Measurements from ENCODE around the gene ZDHHC23.

Gene ZDHHC23

DNA sequence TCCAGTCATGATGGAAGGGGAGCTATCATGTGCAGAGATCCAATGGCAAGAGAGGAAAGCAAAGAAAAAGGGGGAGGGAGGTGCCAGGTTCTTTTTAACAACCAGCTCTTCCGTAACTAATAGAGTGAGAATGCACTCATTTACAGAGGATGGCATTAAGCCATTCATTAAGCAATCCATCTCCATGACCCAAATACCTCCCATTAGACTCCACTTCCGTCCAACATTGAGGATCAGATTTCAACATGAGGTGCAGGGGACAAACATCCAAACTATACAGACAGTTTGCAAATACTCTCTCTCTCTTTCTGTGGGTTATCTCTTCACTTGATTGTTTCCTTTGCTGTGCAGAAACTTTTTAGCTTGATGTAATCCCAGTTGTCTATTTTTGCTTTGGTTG lies 21.2 kb downstream of the ZDHHC23 start:
- Histone ChIP-seq H3K4me3 (replicated peaks; ENCODE audit: insufficient read depth, low read length) (no peak overlapping the region), H3K27me3 (ENCODE audit: insufficient read depth, poor library complexity, severe bottlenecking) (no peaks in the 10 kb centered on the region), H3K27ac (replicated peaks) (no peak overlapping the region)
- no peak for TF ChIP-seq POLR2AphosphoS5 (IDR thresholded peaks at IDR 0.05; ENCODE audit: low read depth)
- TF ChIP-seq, protein P1, sequence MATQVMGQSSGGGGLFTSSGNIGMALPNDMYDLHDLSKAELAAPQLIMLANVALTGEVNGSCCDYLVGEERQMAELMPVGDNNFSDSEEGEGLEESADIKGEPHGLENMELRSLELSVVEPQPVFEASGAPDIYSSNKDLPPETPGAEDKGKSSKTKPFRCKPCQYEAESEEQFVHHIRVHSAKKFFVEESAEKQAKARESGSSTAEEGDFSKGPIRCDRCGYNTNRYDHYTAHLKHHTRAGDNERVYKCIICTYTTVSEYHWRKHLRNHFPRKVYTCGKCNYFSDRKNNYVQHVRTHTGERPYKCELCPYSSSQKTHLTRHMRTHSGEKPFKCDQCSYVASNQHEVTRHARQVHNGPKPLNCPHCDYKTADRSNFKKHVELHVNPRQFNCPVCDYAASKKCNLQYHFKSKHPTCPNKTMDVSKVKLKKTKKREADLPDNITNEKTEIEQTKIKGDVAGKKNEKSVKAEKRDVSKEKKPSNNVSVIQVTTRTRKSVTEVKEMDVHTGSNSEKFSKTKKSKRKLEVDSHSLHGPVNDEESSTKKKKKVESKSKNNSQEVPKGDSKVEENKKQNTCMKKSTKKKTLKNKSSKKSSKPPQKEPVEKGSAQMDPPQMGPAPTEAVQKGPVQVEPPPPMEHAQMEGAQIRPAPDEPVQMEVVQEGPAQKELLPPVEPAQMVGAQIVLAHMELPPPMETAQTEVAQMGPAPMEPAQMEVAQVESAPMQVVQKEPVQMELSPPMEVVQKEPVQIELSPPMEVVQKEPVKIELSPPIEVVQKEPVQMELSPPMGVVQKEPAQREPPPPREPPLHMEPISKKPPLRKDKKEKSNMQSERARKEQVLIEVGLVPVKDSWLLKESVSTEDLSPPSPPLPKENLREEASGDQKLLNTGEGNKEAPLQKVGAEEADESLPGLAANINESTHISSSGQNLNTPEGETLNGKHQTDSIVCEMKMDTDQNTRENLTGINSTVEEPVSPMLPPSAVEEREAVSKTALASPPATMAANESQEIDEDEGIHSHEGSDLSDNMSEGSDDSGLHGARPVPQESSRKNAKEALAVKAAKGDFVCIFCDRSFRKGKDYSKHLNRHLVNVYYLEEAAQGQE (IDR thresholded peaks at IDR 0.05; ENCODE audit: insufficient replicate concordance, low read depth): no peak
- TF ChIP-seq SPI1 (IDR thresholded peaks at IDR 0.05; ENCODE audit: borderline replicate concordance, low read depth): no peak
- no peak for DNase-seq (ENCODE audit: low read depth in 1 of 2, low spot score in 1 of 2)

DNA sequence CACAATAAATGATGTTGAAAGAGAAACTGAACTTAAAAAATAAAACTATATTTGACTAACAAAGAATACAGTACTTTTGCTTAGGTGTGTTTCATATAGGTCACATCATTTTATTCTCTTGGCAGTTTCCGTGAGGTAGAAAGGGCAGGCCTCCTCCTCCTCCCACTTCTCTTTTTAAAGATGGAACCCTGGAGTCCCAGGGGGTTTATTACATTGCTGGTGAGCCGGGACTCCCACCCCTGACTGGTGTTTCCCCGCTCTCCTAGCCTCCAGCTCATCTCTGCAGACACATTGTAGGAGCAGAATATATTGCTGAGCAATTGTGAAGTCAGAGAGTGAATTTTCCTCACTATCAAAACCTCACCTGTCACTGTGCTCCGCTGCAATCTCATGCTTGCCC lies 30.0 kb downstream of the ZDHHC23 start:
- no peak for DNase-seq (ENCODE audit: low read depth in 1 of 2, low spot score in 1 of 2)

DNA sequence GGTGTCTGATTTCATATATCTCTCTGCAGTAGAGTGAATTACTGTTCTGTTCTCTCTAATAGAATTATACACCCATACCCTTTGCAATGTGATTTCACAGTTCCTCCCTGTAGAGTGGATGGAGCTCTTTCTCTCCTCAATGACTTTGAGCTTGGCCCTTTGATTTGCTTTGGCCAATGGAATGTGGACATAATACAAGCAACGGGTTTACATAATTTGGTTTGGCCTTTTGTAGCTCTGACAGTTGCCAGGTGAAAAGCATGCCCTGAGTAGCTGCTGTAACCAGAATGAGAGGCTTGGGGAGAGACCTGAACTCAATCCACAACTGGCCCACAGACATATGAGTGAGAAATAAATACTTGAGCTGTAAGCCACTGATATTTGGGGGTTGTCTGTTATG lies 32.1 kb downstream of the ZDHHC23 start:
- TF ChIP-seq POLR2AphosphoS5 (IDR thresholded peaks at IDR 0.05; ENCODE audit: low read depth) (no peak), GABPA (IDR thresholded peaks at IDR 0.05; ENCODE audit: low read depth) (no peak), SPI1 (IDR thresholded peaks at IDR 0.05; ENCODE audit: borderline replicate concordance, low read depth) (no peak)
- no peaks in the 10 kb centered on the region for H3K27me3 ChIP-seq (ENCODE audit: insufficient read depth, poor library complexity, severe bottlenecking)
- no peak for DNase-seq (ENCODE audit: low read depth in 1 of 2, low spot score in 1 of 2)
- no peak overlapping the region for H3K4me3 ChIP-seq (replicated peaks; ENCODE audit: insufficient read depth, low read length)
- H3K27ac ChIP-seq (replicated peaks): no peak overlapping the region

More for the DNA sequence above, 30.0 kb downstream of the ZDHHC23 start:
- Histone ChIP-seq H3K27me3 (ENCODE audit: insufficient read depth, poor library complexity, severe bottlenecking) (no peaks in the 10 kb centered on the region), H3K27ac (replicated peaks) (no peak overlapping the region), H3K4me3 (replicated peaks; ENCODE audit: insufficient read depth, low read length) (no peak overlapping the region)
- TF ChIP-seq GABPA (IDR thresholded peaks at IDR 0.05; ENCODE audit: low read depth) (no peak), POLR2AphosphoS5 (IDR thresholded peaks at IDR 0.05; ENCODE audit: low read depth) (no peak), SPI1 (IDR thresholded peaks at IDR 0.05; ENCODE audit: borderline replicate concordance, low read depth) (no peak)
- TF ChIP-seq, protein P1 (IDR thresholded peaks at IDR 0.05; ENCODE audit: insufficient replicate concordance, low read depth): no peak
- TF ChIP-seq, protein P2, sequence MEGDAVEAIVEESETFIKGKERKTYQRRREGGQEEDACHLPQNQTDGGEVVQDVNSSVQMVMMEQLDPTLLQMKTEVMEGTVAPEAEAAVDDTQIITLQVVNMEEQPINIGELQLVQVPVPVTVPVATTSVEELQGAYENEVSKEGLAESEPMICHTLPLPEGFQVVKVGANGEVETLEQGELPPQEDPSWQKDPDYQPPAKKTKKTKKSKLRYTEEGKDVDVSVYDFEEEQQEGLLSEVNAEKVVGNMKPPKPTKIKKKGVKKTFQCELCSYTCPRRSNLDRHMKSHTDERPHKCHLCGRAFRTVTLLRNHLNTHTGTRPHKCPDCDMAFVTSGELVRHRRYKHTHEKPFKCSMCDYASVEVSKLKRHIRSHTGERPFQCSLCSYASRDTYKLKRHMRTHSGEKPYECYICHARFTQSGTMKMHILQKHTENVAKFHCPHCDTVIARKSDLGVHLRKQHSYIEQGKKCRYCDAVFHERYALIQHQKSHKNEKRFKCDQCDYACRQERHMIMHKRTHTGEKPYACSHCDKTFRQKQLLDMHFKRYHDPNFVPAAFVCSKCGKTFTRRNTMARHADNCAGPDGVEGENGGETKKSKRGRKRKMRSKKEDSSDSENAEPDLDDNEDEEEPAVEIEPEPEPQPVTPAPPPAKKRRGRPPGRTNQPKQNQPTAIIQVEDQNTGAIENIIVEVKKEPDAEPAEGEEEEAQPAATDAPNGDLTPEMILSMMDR (IDR thresholded peaks at IDR 0.05; ENCODE audit: insufficient read depth, low read length): no peak

DNA sequence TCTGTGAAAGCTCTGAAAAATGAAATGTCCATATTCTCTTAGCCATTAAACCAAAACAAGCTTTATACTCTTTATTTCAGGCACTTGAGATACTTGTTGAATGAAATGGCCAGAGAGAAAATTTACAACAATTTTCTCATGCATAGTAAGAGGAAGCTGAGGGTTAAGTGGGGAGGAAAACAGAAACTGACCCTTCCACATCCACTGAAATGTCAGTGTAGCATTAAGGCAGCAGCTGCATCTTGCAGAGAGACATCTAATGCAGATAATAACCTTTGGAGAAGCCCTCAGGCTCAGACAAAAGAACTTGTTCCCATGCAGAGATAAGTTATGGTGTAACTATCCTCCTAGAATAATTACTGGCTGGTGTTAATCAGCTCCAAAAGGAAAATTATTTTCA lies 34.0 kb downstream of the ZDHHC23 start:
- no peak for DNase-seq (ENCODE audit: low read depth in 1 of 2, low spot score in 1 of 2)
- H3K4me3 ChIP-seq (replicated peaks; ENCODE audit: insufficient read depth, low read length): no peak overlapping the region
- H3K27me3 ChIP-seq (ENCODE audit: insufficient read depth, poor library complexity, severe bottlenecking): no peaks in the 10 kb centered on the region
- H3K27ac ChIP-seq (replicated peaks): no peak overlapping the region
- no peak for TF ChIP-seq SPI1 (IDR thresholded peaks at IDR 0.05; ENCODE audit: borderline replicate concordance, low read depth)
- TF ChIP-seq GABPA (IDR thresholded peaks at IDR 0.05; ENCODE audit: low read depth): no peak
- TF ChIP-seq, protein P2 (IDR thresholded peaks at IDR 0.05; ENCODE audit: insufficient read depth, low read length): no peak
- TF ChIP-seq, protein P1 (IDR thresholded peaks at IDR 0.05; ENCODE audit: insufficient replicate concordance, low read depth): no peak
- TF ChIP-seq POLR2AphosphoS5 (IDR thresholded peaks at IDR 0.05; ENCODE audit: low read depth): no peak
